Pancreas (tissue), 10 donors: ENCODE measurements around the gene CFAP100. TPM values are rescaled to one million over a fixed set of nuclear protein-coding genes. Genes with fewer than 3 reads are reported as not detected.

Experiments
- ATAC-seq, 4 donors: fragments of 200-7000 bp; cut with Tn5 transposase; one replicate each; pipeline versions ENCODE4 v1.8.0 to v1.9.1; 2020; ENCODE audit warnings: mild to moderate bottlenecking in 4 of 4, moderate library complexity in 4 of 4
- DNase-seq, 6 donors: peaks; one replicate each; pipeline ENCODE4 v3.0.0-alpha.2; 2020
- FAIRE-seq: peaks from 2 replicates; lab custom pipeline; 2012; peaks lifted over from hg19 to GRCh38; lab: Jason Lieb, UNC
- H3K27ac ChIP-seq, 4 donors: fragments of 200-600 bp; sonication (generic); 1 replicate in 3 of 4; 2 replicates in 1 of 4; pipeline versions ENCODE4 v1.5.0 to v1.8.0; 2020
- H3K27me3 ChIP-seq, 4 donors: fragments of 200-600 bp; one replicate each; pipeline ENCODE4 v1.8.0; 2021
- H3K36me3 ChIP-seq, 3 donors: fragments of 200-600 bp; sonication (generic) in 1 of 3; one replicate each; pipeline versions ENCODE4 v1.5.0 to v1.8.0; 2020 to 2021
- H3K4me1 ChIP-seq, 3 donors: fragments of 200-600 bp; one replicate each; pipeline ENCODE4 v1.8.0; 2021
- H3K4me3 ChIP-seq, 4 donors: fragments of 200-600 bp; sonication (generic) in 2 of 4; one replicate each; pipeline versions ENCODE4 v1.5.0 to v1.8.0; 2020 to 2021
- H3K9me3 ChIP-seq, 4 donors: fragments of 200-600 bp; one replicate each; pipeline ENCODE4 v1.8.0; 2021
- WGBS, 2 donors: extraction: QIAGEN DNeasy Blood & Tissue Kit; methylation state at CpG; one replicate each; pipeline ENCODE4 v1.1.7; 2013; 5-methylcytosine and 5-hydroxymethylcytosine counted together
- intact Hi-C, 3 donors: fragments of 100-400 bp; cut with DNase I; formaldehyde crosslinking; loops; one replicate each; pipeline versions ENCODE4 v1.11.1 to v1.14.2; 2022
- polyA plus RNA-seq, 2 donors: library from polyadenylated mRNA; stranded (reverse); fragments of 200-250 nt; gene quantifications; one replicate each; pipeline ENCODE4 v1.2.3, GENCODE V29; 2013
- total RNA-seq, 6 donors: library from RNA; stranded (reverse); fragmentation: NEBNext Ultra II Directional in 4 of 6; extraction: Animal tissue kit (Norgen Biotek cat#: 25700) in 4 of 6; gene quantifications; one replicate each; pipeline versions ENCODE4 v1.2.1 to v1.2.4, GENCODE V29; 2021 to 2023
- TF ChIP-seq, protein P1 (sequence below), 4 donors: fragments of 200-600 bp; sonication (generic) in 3 of 4; IDR thresholded peaks; one replicate each; pipeline versions ENCODE4 v1.5.0 to v1.8.0; 2021; ENCODE audit warnings: antibody characterized with exemption in 4 of 4
- donor health status: healthy with polysubstance abuse.
- donor health status: DM: no; HTN: no; CAD: no; lungs with moderate emphysema.
- donor health status: DM: no; HTN: no; CAD: no.
- donor health status: control.
- donor health status: control.
- donor health status: Bipolar disorder and iron deficiency.
- donor health status: DM: yes; HTN: yes; CAD: no.
- donor health status: DM: no; HTN: no; CAD: no.
- donor health status: DM: no; HTN: no; CAD: no.
- donor health status: DM: yes; HTN: yes; CAD: no.

CFAP100 gene
- total and polyA plus RNA-seq, 8 donors: not detected

DNA sequence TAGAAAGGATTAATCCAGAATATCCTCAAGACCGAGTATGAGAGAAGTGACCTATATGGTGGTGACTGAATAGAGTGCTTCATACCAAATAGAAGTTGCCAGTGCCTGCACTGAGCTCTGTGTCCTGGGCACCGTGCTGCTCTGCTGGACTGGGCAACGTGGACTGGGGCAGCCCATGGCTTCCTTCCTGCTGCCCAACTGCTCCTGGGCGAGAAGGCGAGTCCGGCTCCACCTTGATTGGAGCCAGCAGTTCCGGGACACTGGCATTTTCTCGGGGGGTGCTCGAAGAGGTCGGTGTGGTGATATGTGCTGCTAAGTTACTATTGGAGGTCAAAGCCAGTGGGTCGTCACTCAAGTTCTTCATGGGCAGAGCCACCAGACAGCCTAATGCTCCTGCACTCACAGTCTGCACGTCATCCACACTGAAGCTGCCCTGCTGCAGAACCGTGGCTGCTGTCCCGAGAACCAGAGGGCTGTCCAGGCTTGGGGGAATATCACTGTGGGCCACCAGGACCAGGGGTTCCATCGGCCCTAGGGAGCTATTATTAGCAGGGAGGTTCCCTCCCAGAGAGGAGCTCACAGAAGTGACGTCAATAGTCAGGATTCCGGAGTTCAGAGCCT is 66.9 kb downstream of the CFAP100 start:
- no peak for ATAC-seq
- Histone ChIP-seq H3K9me3 (no peaks in the 10 kb centered on the region), H3K27ac (peak overlapping the region in 2 of 4 donors; percentile 70 to 90), H3K4me3 (no peak overlapping the region), H3K36me3 (peaks cover 3 to 40% (median 33%) of the 10 kb centered on the region in 3 donors), H3K27me3 (no peaks in the 10 kb centered on the region), H3K4me1 (peaks cover 31 to 62% (median 57%) of the 10 kb centered on the region in 3 donors)
- DNase-seq: no peak
- FAIRE-seq: no peak
- TF ChIP-seq, protein P1, sequence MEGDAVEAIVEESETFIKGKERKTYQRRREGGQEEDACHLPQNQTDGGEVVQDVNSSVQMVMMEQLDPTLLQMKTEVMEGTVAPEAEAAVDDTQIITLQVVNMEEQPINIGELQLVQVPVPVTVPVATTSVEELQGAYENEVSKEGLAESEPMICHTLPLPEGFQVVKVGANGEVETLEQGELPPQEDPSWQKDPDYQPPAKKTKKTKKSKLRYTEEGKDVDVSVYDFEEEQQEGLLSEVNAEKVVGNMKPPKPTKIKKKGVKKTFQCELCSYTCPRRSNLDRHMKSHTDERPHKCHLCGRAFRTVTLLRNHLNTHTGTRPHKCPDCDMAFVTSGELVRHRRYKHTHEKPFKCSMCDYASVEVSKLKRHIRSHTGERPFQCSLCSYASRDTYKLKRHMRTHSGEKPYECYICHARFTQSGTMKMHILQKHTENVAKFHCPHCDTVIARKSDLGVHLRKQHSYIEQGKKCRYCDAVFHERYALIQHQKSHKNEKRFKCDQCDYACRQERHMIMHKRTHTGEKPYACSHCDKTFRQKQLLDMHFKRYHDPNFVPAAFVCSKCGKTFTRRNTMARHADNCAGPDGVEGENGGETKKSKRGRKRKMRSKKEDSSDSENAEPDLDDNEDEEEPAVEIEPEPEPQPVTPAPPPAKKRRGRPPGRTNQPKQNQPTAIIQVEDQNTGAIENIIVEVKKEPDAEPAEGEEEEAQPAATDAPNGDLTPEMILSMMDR (IDR thresholded peaks at IDR 0.05): no peak
- intact Hi-C loops: no loop called here
- WGBS, 2 donors: 73 to 83% methylated on average over 17 of the region's 17 CpGs

DNA sequence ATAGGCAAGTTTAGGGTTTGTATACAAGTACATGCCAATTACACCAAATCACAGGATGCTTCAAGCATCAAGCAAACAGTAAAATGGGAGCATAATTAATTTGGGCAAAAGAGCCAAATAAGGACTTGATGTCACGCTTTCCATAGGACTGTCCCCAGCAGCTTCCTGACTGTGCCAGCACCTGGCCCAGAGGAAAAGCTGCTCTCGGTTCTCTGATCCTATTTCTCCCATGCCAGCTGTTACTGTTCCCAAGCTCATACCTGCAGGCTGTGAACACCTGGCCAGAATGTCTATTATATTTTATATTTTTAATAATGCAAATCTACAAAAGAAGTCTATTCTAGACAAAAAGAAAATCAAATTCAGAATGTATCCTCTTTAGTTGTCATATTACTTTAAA is 68.8 kb downstream of the CFAP100 start:
- WGBS, 2 donors: 32 to 49% methylated on average over 2 of the region's 2 CpGs
- peaks cover 31 to 75% (median 56%) of the 10 kb centered on the region in 3 donors for H3K4me1 ChIP-seq
- peak overlapping the region; percentile 23 to 77 (median 60) for H3K27ac ChIP-seq
- H3K9me3 ChIP-seq: no peaks in the 10 kb centered on the region
- intact Hi-C loops: no loop called here
- H3K4me3 ChIP-seq: no peak overlapping the region
- H3K27me3 ChIP-seq: no peaks in the 10 kb centered on the region
- DNase-seq (peak in 3 of 6 donors; percentile 67 to 80 (median 76)), ATAC-seq (peak; percentile 49 to 67 (median 58)), FAIRE-seq (no peak)
- H3K36me3 ChIP-seq: peaks cover 3 to 41% (median 29%) of the 10 kb centered on the region in 3 donors
- TF ChIP-seq, protein P1 (IDR thresholded peaks at IDR 0.05): no peak

DNA sequence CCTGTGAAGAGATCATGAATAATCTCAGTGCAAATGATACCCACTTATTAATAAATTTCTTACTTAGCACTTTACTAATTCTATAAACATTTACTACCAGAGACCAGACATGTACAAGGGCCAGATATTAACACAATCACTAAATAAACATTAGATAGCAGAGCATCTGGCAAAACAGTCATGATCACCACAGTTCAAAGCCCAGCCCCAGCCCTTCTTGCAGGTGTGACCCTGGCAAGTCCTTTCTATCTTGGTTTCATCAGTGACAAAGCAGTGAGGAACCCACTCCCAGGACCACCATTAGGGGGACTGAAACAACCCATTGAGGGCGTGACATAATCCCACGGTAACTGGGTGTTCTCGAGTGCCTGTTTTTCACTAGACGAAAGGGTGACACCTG is 69.4 kb downstream of the CFAP100 start:
- TF ChIP-seq, protein P1 (IDR thresholded peaks at IDR 0.05): no peak
- H3K27me3 ChIP-seq: no peaks in the 10 kb centered on the region
- intact Hi-C loops: no loop called here
- FAIRE-seq: no peak
- WGBS, 2 donors: 59 to 68% methylated on average over 4 of the region's 4 CpGs
- no peak overlapping the region for H3K4me3 ChIP-seq
- DNase-seq: no peak
- H3K36me3 ChIP-seq: peaks cover 3 to 47% (median 35%) of the 10 kb centered on the region in 3 donors
- peaks cover 31 to 75% (median 51%) of the 10 kb centered on the region in 3 donors for H3K4me1 ChIP-seq
- H3K27ac ChIP-seq: peak overlapping the region; percentile 23 to 77 (median 60)
- H3K9me3 ChIP-seq: no peaks in the 10 kb centered on the region
- ATAC-seq: peak in 3 of 4 donors; percentile 14 to 32 (median 24)

DNA sequence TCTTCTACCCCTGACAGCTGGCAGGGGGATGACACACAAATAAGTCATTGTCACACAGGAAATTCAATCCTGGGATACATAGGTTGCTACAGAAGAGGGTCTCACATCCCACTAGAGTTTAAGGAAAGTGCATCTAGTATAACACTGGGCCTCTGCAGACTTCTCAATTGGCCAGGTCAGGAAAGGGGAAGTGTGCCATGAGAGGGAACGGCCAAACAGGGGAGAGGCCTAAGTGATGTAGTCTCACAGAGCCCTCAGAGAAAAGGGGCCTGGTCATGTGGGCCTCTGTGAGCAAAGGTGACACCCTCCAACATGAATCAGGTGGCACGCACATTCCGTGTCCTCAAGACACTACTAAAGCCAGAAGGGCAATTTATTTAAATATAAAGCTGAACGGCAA is 69.8 kb downstream of the CFAP100 start:
- ATAC-seq: peak in 1 of 4 donors; percentile 4
- no peak for DNase-seq

More for the DNA sequence above, 69.8 kb downstream of the CFAP100 start:
- TF ChIP-seq, protein P1 (IDR thresholded peaks at IDR 0.05): no peak
- WGBS, 2 donors: 49 to 79% methylated on average over 4 of the region's 4 CpGs
- no peaks in the 10 kb centered on the region for H3K27me3 ChIP-seq
- peaks cover 30 to 74% (median 47%) of the 10 kb centered on the region in 3 donors for H3K4me1 ChIP-seq
- peaks cover 3 to 51% (median 38%) of the 10 kb centered on the region in 3 donors for H3K36me3 ChIP-seq
- intact Hi-C loops: no loop called here
- no peak for FAIRE-seq
- H3K9me3 ChIP-seq: no peaks in the 10 kb centered on the region
- H3K4me3 ChIP-seq: no peak overlapping the region
- peak overlapping the region; percentile 23 to 77 (median 60) for H3K27ac ChIP-seq
